ENCODE results near the gene CLDN17. TPM values are rescaled to one million over a fixed set of nuclear protein-coding genes. Genes with fewer than 3 reads are reported as not detected.

Gene CLDN17
- total and polyA plus RNA-seq, 12 donors = not detected

DNA sequence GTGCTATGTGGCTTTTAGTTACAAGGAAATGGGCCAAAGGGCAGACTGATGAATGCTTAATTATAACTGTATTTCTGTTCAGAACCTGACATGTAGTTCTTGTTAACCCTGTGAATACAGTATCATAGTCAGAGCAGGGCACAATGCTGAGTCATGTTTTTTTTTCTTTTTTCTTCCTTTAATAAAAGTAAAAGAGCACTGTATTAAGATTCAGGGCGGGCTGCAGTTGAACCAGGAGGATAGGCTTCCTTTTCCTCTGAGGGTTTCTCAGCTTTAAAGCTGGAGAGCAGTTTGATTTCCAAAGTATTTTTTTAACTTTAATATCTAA lies 40.6 kb upstream of the CLDN17 start:
- 65 to 92% (median 76%) methylated on average over 1 of the region's 1 CpG for WGBS, 4 donors
- Histone ChIP-seq H3K4me3 (no peak overlapping the region), H3K27ac (no peak overlapping the region), H3K4me1 (replicated peaks in 1 of 2) (no peaks in the 10 kb centered on the region), H3K36me3 (replicated peaks in 1 of 2) (no peaks in the 10 kb centered on the region), H3K9me3 (replicated peaks in 1 of 3) (no peaks in the 10 kb centered on the region), H3K27me3 (no peaks in the 10 kb centered on the region)
- TF ChIP-seq, protein P1, sequence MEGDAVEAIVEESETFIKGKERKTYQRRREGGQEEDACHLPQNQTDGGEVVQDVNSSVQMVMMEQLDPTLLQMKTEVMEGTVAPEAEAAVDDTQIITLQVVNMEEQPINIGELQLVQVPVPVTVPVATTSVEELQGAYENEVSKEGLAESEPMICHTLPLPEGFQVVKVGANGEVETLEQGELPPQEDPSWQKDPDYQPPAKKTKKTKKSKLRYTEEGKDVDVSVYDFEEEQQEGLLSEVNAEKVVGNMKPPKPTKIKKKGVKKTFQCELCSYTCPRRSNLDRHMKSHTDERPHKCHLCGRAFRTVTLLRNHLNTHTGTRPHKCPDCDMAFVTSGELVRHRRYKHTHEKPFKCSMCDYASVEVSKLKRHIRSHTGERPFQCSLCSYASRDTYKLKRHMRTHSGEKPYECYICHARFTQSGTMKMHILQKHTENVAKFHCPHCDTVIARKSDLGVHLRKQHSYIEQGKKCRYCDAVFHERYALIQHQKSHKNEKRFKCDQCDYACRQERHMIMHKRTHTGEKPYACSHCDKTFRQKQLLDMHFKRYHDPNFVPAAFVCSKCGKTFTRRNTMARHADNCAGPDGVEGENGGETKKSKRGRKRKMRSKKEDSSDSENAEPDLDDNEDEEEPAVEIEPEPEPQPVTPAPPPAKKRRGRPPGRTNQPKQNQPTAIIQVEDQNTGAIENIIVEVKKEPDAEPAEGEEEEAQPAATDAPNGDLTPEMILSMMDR (IDR thresholded peaks at IDR 0.05) = no peak
- no peak for TF ChIP-seq POLR2A (IDR thresholded peaks at IDR 0.05)
- intact Hi-C loops (cut with DNase I) = no loop called here
- DNase-seq = no peak

DNA sequence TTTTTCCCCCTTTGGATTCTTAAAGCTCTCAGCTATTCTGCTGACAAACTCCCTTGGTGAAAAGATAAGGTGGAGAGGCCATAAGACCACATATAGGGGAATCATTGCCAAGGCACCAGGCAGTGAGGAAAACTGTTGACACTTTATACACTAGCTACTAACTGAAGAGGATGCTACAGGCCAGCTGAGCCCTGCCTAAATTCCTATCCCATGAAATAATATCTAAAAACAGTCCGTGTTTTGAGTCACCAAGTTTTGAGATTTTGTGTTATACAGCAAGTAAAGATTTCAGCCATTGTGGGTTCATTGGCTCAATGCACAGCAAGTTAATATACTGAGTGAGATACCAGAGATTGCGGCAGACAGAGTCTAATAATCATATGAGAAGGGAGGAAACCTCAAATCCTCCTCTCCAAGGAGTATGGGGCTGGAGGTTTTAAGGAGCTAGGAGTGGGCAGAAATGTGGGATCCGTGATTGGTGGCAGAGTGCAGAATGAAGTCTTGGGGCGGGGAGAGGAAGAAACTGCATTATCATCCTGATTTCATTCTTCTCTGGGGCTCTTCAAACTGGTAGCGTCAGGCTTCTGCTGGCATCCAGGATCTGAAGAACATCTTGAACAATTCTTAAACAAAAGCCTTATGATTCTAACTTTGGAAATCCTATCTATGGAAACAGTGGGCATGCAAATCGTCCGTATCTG lies 40.1 kb upstream of the CLDN17 start:
- no peak for DNase-seq
- no peak overlapping the region for H3K4me3 ChIP-seq
- no peaks in the 10 kb centered on the region for H3K4me1 ChIP-seq (replicated peaks in 1 of 2)
- H3K9me3 ChIP-seq (replicated peaks in 1 of 3) = no peaks in the 10 kb centered on the region
- no peak for TF ChIP-seq POLR2A (IDR thresholded peaks at IDR 0.05)
- TF ChIP-seq, protein P1 (IDR thresholded peaks at IDR 0.05) = no peak
- H3K36me3 ChIP-seq (replicated peaks in 1 of 2) = no peaks in the 10 kb centered on the region
- H3K27me3 ChIP-seq = no peaks in the 10 kb centered on the region
- intact Hi-C loops (cut with DNase I) = no loop called here
- 72 to 77% (median 73%) methylated on average over 7 of the region's 7 CpGs for WGBS, 4 donors
- H3K27ac ChIP-seq = no peak overlapping the region

DNA sequence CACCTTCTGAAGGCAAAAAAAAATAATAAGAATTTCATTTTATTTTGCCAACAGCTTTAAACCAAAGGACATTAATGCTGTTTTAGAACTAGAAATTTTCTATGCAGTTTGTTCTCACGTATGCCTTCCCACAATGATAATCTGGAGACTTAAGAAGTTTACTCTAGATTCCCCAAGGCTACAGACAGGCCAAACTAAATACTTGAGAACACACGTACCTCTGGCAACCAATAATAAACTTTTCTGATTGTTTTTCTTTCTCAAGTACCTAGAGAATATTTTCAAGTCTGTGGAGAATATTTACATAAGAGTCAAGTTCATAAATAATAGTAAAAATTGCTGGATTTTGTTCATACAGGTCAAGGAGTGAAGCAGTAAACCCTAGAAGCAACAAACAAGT lies 33.4 kb upstream of the CLDN17 start:
- H3K4me1 ChIP-seq (replicated peaks in 1 of 2) = no peaks in the 10 kb centered on the region
- no peaks in the 10 kb centered on the region for H3K9me3 ChIP-seq (replicated peaks in 1 of 3)
- no peak overlapping the region for H3K27ac ChIP-seq
- no peak for DNase-seq
- 45 to 61% (median 56%) methylated on average over 2 of the region's 2 CpGs for WGBS, 4 donors
- no peaks in the 10 kb centered on the region for H3K36me3 ChIP-seq (replicated peaks in 1 of 2)
- intact Hi-C loops (cut with DNase I) = no loop called here
- peaks cover 4% of the 10 kb centered on the region for H3K27me3 ChIP-seq
- TF ChIP-seq, protein P1 (IDR thresholded peaks at IDR 0.05) = no peak
- TF ChIP-seq POLR2A (IDR thresholded peaks at IDR 0.05) = no peak
- no peak overlapping the region for H3K4me3 ChIP-seq

DNA sequence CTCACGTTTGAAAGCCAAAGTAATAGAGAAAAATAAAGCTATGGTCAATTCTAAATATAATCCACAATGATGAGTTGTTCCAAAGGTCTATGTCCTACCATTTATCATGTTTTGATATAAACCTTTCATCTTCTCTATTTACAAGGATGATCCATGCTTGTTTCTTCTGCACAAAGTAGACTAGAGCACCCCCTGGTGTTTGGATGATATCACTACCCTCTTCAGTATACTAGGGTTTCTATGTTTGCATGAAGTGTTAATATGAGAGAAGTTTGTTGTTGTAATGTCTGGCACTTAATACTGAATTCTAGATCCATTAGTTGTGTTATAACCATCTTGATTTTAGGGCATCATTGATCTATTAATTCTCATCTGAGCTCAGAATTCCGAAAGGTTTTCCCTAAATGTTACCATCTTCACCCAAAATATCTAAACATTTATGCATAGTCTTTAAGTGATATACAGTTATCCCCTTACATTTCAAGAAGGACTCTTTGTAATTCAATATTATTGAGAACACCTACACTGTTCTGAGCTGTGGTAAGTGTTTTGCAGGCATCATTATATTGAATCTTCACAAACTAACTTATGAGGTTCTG lies 28.2 kb upstream of the CLDN17 start:
- no peaks in the 10 kb centered on the region for H3K9me3 ChIP-seq (replicated peaks in 1 of 3)
- TF ChIP-seq, protein P1 (IDR thresholded peaks at IDR 0.05) = peak in 4 of 6 experiments; percentile 11 to 42 (median 36)
- no peak for TF ChIP-seq POLR2A (IDR thresholded peaks at IDR 0.05)
- H3K4me3 ChIP-seq = no peak overlapping the region
- intact Hi-C loops (cut with DNase I) = no loop called here
- no peak overlapping the region for H3K27ac ChIP-seq
- peaks cover 4% of the 10 kb centered on the region for H3K27me3 ChIP-seq
- WGBS, 4 donors = 29 to 44% (median 33%) methylated on average over 2 of the region's 2 CpGs
- H3K36me3 ChIP-seq (replicated peaks in 1 of 2) = no peaks in the 10 kb centered on the region
- peak in 1 of 7 donors; percentile 5 for DNase-seq
- H3K4me1 ChIP-seq (replicated peaks in 1 of 2) = no peaks in the 10 kb centered on the region

Measured in adrenal gland (tissue), 12 donors.